NCI-H2196 (cell line): ENCODE data around the gene AMZ1.
"Not testable (repeated sequence)": the region's sequence is repeated elsewhere in the genome, so short reads cannot be mapped to it uniquely, and the experiment has no call there.

Experiments
- DNase-seq: peaks from one replicate; lab custom pipeline; 2025; ENCODE audit not compliant: unreplicated experiment; lab: John Stamatoyannopoulos, UW

The AMZ1 gene

DNA sequence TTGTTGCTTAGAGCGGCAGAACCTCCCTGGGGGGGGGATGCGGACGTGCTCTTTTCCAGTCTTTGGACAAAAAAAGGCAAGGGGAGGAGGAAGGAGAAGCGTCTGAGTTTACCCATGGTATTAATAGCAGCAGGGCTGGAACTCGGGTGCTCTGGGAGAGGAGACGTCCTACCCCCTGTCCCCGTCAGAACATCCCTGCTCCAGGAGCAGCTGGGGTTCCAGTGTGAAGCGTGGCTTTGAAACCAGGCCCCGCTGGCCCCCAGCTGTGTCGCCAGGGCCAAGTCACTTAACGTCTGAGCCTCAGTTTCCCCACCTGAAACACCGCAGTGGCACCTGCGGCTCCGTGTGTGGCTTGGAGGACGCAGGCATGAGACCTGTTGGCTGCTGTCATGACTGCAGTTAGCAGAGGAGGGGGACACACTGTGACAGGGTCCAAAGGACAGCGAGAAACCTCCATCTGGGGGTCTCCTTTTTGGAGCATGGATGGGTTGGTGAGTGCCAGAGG, 1.4 kb downstream of the AMZ1 start:
- no peak for DNase-seq

DNA sequence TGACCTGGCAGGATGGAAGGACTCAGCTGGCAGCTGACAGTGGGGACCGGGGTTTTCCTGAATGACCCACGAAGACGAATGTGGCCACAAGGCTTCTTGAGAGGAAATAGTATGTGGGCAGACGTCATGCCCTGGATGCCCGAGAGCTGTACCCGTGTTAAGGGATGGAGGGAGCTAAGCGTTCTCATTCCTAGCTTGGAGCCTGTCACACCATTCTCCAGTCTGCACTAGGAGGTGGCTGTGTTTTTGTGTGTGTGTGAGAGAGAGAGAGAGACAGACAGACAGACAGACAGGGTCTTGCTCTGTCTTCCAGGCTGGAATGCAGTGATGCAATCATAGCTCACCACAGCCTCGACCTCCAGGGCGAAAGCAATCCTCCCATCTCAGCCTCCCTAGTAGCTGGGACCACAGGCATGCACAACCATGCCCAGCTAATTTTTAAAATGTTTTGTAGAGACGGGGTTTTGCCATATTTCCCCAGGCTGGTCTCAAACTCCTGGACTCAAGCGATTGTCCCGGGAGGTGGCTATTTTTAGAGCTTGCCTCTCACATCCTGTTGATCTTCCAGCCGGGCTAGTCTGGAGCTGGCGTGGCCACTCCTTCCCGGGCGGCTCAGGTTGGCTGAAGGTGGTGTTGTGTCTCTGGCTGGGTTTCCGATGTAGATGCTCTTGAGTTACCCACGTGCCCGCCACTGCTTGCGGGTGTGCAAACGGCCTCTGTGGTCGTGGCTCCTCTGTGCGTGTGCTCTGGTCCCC, 2.1 kb downstream of the AMZ1 start:
- DNase-seq = no peak

GRCh38 chr7:2691011-2691707, 3.2 kb downstream of the AMZ1 start:
- no peak for DNase-seq

GRCh38 chr7:2691932-2692439, 4.0 kb downstream of the AMZ1 start:
- DNase-seq = not testable (repeated sequence)

- DNase-seq = no peak
Measured at GRCh38 chr7:2692543-2692942, 4.5 kb downstream of the AMZ1 start.

DNA sequence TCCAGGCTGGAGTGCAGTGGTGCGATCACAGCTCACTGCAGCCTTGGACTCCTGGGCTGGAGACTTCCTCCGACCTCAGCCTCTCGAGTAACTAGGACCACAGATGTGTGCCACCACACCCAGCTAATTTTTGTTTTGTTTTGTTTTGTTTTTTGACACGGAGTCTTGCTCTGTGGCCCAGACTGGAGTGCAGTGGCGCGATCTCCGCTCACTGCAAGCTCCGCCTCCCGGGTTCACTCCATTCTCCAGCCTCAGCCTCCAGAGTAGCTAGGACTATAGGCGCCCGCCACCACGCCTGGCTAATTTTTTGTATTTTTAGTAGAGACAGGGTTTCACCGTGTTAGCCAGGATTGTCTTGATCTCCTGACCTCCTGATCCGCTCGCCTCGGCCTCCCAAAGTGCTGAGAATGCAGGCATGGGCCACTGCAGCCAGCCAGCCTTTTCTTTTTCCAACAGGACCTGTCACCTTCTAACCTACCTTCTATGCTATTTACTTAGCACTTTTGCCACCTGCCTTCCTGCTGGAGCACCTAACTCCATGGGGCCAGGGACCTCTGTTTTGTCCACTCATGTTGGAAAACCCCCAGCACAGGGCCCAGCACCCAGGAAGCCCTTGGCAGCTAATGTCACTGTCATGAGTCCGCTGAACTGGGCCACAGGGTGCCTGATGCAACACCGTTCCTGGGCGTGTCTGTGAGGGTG, 5.6 kb downstream of the AMZ1 start:
- DNase-seq = not testable (repeated sequence)

- not testable (repeated sequence) for DNase-seq
Measured at GRCh38 chr7:2694122-2694436, 6.1 kb downstream of the AMZ1 start.

GRCh38 chr7:2698581-2699288, 10.7 kb downstream of the AMZ1 start:
- DNase-seq = no peak

DNA sequence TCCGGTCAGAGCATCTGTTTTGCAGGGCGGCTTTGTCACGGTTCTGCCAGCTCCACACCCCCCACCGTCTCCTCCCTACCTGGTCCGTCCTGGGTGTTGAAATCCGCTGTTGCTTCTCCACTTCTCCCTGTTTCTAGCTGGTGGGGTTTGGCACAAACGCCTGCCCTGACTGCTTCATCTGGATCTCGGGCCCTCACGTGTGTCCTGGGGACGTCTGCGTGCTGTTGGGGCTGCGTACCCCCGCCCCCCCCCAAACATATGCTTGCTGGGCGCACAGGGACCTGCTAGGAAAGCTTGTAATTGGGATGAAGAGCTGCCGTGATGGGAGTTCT, 11.3 kb downstream of the AMZ1 start:
- no peak for DNase-seq

DNA sequence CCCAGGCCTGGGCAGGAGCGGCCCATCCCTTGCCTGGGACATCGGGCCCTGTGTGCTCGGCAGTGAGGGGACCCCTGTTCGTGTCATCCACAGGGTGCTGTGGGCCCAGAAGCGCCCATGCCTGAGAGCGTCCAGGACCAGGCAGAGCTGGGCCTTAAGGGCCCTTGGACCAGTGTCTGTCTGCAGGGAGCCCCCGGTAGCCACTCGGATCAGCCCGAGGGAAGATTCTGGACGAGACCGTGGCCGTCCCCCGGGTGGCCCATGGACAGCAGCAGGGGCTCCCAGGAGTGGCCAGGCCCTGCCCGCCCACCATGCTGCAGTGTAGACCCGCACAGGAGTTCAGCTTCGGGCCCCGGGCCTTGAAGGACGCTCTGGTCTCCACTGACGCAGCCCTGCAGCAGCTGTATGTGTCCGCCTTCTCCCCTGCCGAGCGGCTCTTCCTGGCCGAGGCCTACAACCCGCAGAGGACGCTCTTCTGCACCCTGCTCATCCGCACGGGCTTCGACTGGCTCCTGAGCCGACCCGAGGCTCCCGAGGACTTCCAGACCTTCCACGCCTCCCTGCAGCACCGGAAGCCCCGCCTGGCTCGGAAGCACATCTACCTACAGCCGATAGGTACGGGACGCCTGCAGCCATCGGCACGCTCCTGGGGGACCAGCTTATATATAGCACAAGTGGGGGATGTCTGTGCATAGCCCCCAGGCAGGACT, 12.3 kb downstream of the AMZ1 start:
- DNase-seq = no peak

DNA sequence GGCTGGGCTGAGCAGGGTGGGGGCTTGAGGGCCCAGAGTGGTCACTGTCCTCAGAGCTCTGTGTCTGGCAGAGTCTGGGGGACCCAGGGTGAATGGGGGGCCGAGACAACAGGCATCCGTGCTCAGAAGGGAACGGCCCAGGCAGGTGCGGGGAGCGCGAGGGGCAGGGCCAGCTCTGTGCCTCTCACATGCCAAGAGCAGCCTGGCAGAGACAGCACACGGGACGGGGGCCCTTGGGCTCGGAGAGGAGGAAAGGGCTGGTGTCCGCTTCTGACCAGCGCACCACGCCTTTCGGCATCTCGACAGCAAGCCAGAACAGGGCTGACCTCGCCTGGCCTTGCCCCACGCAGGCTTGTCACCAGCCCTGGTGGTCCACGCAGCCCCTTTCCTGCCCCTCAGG, 13.4 kb downstream of the AMZ1 start:
- no peak for DNase-seq

DNA sequence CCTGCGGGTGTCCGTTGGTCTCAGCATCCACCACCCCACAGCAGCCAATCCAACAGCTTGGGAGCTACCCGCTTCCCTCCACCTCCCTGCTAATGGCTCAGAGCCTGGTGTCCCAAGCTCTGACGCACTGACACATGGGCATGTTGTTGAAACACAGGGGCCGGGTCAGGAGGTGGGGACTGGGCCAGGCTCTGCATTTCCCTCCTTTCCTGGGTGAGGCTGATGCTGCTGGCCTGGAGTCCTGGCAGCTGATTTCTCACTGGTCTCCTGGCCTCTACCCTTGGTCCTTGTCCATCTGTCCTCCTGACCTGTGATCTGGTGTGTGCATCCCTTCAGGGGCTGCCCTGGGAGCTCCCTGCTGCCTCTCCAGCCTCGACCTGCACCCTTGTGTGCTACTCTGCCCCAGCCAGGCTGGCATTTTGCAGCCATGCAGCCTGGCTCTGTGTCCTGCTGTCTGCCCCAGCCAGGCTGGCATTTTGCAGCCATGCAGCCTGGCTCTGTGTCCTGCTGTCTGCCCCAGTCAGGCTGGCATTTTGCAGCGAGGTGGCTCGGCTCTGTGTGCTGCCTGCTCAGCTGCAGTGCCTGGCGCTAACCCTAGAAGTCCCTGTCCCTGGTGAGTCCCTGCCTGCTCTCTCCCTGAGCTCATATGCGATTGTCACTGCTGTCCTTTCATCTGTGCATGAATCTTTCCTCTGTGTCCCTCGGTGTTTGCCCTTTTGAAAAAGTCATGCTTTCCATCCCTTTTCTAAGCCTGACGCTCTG, 14.0 kb downstream of the AMZ1 start:
- DNase-seq = no peak

DNA sequence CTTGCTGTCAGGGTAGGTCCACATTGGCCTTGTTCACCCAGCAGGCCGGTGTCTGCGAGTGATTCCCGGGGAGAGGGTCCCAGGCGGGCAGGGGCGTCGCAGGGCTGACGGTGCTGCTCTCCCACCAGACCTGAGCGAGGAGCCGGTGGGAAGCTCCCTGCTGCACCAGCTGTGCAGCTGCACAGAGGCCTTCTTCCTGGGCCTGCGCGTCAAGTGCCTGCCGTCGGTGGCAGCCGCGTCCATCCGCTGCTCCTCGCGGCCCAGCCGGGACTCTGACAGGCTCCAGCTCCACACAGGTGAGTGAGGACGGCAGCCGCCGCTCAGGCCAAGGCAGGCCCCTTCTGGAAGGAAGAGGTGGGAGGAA, 14.6 kb downstream of the AMZ1 start:
- DNase-seq = no peak

- DNase-seq = no peak
Measured at GRCh38 chr7:2705371-2706096, 17.5 kb downstream of the AMZ1 start.

DNA sequence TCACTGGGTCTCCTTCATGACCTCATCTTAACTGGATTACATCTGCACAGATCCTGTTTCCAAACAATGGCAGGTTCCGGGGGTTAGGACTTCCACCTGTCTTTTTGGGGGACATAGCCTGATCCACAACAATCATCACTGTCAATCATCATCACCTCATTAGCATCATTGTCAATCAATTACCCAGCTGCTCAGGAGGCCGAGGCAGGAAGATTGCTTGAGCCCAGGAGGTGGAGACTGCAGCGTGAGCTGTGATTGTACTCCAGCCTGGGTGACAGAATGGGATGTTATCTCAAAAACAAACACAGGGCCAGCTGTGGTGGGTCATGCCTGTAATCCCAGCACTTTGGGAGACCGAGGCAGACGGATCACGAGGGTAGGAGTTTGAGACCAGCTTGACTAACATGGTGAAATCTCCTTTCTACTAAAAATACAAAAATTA, 18.7 kb downstream of the AMZ1 start:
- DNase-seq = no peak

DNA sequence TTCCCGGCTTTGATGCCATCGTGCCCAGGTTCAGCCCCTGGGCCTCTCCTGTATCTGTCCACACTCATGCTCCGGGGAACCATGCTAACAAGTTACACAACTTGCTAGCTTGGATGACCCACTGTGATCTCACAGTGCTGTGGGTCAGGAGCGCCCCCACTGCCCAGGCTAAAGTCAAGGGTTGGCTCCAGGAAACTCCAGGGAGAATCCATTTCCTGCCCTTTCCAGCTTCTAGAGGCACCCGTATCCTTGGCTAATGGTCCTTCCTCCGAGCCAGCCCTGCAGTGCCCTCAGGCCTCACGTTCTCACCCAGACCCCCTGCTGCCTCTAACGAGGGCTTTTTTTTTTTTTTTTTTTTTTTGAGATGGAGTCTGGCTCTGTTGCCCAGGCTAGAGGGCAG, 19.5 kb downstream of the AMZ1 start:
- no peak for DNase-seq

GRCh38 chr7:2708041-2708440, 20.0 kb downstream of the AMZ1 start:
- DNase-seq = no peak

DNA sequence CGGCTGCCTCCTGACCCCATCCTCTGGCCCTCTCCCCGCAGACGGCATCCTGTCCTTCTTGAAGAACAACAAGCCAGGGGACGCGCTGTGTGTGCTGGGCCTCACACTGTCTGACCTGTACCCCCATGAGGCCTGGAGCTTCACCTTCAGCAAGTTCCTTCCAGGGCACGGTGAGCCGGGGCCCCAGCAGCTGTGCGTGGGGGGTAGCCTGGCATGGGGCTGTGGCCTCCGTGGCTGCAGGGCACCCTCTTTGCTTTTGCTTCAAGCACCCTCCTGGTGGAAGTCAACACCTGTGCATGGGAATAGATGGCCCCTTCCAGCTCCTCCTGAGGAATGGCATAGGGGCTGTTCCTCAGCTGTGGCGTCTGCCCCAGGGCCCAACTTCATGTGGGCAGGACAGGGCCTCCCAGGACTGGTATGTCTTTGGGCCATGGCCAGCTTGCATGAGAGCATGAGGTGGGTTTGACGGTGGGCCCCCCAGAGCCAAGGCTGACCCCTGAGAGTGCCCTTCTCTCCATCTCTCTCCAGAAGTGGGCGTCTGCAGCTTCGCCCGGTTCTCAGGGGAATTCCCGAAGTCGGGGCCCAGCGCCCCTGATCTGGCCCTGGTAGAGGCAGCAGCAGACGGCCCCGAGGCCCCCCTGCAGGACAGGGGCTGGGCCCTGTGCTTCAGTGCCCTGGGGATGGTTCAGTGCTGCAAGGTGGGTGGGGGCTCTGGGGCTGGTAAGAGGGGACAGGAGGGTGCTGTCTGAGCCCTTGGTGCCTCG, 20.7 kb downstream of the AMZ1 start:
- DNase-seq = no peak
